ENCODE data around the gene NCKAP5. TPM values are rescaled to one million over a fixed set of nuclear protein-coding genes. Genes with fewer than 3 reads are reported as not detected.

Gene NCKAP5
- total and polyA plus RNA-seq, 11 donors: 0.51 to 10.5 (median 5.2) TPM

DNA sequence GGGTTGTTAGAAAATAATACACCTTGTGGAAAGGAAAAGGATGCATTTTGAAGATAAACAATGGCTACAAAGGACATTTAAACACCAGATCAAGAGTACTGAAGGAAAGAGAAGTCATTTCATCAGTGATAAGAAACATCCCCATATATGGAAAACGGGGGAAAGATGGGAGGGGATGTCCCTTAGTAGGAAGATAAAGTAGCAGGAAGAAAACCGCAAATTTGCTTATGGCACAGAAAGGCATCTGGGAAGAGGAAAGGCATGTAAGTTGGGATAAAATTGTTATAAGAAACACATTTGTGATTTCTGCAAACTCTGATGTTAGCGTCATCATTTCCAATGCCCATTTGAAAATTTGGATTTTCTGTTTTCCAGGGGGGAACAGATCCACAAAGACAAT, 887.7 kb downstream of the NCKAP5 start:
- no peaks in the 10 kb centered on the region for H3K4me1 ChIP-seq
- ATAC-seq (no peak), DNase-seq (no peak)
- H3K4me3 ChIP-seq: no peak overlapping the region
- H3K27ac ChIP-seq: no peak overlapping the region
- no peak for TF ChIP-seq POLR2A (IDR thresholded peaks at IDR 0.05)
- no peak for TF ChIP-seq CTCF (IDR thresholded peaks at IDR 0.05)
- no peaks in the 10 kb centered on the region for H3K9me3 ChIP-seq
- no peaks in the 10 kb centered on the region for H3K27me3 ChIP-seq
- intact Hi-C loops (cut with DNase I): no loop called here
- H3K36me3 ChIP-seq: no peaks in the 10 kb centered on the region
- 71 to 77% (median 75%) methylated on average over 3 of the region's 3 CpGs for WGBS, 4 donors

DNA sequence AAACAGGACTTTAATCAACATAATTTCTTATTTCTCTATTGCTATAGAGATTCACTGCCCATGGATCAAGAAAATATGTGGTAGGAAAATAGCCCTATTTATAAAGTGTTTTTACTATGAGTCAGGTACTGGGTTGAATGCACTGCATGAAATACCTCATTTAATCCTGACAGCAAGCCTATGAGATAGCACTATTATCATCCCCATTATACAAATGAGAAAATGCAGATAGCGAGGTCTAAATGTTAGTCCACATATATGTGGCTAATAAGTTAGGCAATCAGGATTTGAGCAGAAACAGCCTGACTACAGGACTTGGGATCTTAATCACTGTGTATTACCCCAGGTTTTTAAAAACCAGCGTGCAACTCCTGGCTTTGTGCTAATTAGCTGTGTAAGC, 889.8 kb downstream of the NCKAP5 start:
- intact Hi-C loops (cut with DNase I): loop anchor here in 1 of 10 donors (10.0 kb wide), 1 partner anchor 1166 kb away; no protein-coding TSS in a partner anchor
- Histone ChIP-seq H3K4me3 (no peak overlapping the region), H3K9me3 (no peaks in the 10 kb centered on the region), H3K27me3 (peaks cover 0 to 3% (median 0%) of the 10 kb centered on the region in 9 donors), H3K36me3 (no peaks in the 10 kb centered on the region), H3K4me1 (no peaks in the 10 kb centered on the region), H3K27ac (no peak overlapping the region)
- TF ChIP-seq CTCF (IDR thresholded peaks at IDR 0.05): no peak
- no peak for TF ChIP-seq POLR2A (IDR thresholded peaks at IDR 0.05)
- DNase-seq: no peak
- WGBS, 4 donors: 90 to 95% (median 90%) methylated on average over 2 of the region's 2 CpGs
- no peak for ATAC-seq

DNA sequence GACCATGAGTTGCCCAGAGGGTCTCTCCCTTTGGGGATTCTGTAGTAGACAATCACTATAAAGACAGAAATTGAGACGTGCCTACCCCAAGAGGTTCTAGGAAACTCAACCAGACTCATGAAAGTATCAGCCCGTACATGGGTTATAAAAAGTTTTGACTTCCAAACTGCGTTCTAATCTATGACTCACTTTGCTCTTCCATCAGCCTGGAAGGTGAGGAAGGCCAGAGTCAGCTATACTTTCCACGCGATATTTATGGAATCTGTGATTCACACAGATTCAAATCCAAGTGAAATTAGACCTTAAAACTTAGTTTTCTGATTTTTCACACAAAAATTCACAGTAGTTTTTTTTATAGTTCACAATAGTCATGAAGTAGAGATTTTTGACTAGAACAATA, 890.6 kb downstream of the NCKAP5 start:
- H3K4me3 ChIP-seq: no peak overlapping the region
- H3K27ac ChIP-seq: no peak overlapping the region
- H3K27me3 ChIP-seq: peaks cover 0 to 3% (median 0%) of the 10 kb centered on the region in 9 donors
- ATAC-seq (no peak), DNase-seq (no peak)
- H3K9me3 ChIP-seq: no peaks in the 10 kb centered on the region
- no peak for TF ChIP-seq CTCF (IDR thresholded peaks at IDR 0.05)
- no peak for TF ChIP-seq POLR2A (IDR thresholded peaks at IDR 0.05)
- no peaks in the 10 kb centered on the region for H3K36me3 ChIP-seq
- intact Hi-C loops (cut with DNase I): loop anchor here in 1 of 10 donors (10.0 kb wide), 1 partner anchor 1167 kb away; no protein-coding TSS in a partner anchor
- H3K4me1 ChIP-seq: no peaks in the 10 kb centered on the region
- WGBS, 4 donors: 77 to 93% (median 81%) methylated on average over 5 of the region's 5 CpGs

GRCh38 chr2:132676999-132677398, 891.3 kb downstream of the NCKAP5 start:
- Histone ChIP-seq H3K9me3 (no peaks in the 10 kb centered on the region), H3K36me3 (no peaks in the 10 kb centered on the region), H3K4me1 (no peaks in the 10 kb centered on the region), H3K27me3 (peaks cover 0 to 7% (median 1%) of the 10 kb centered on the region in 9 donors), H3K27ac (no peak overlapping the region), H3K4me3 (no peak overlapping the region)
- intact Hi-C loops (cut with DNase I): loop anchor here in 1 of 10 donors (10.0 kb wide), 1 partner anchor 1168 kb away; no protein-coding TSS in a partner anchor
- DNase-seq (no peak), ATAC-seq (no peak)
- TF ChIP-seq CTCF (IDR thresholded peaks at IDR 0.05) (peak in 5 of 12 donors; percentile 14 to 30 (median 23)), POLR2A (IDR thresholded peaks at IDR 0.05) (no peak)
- WGBS, 4 donors: 46 to 69% (median 56%) methylated on average over 2 of the region's 2 CpGs
